GM12878 (cell line): ENCODE measurements around the gene RASSF6.

Experiments used
- BRCA1 ChIP-seq: IDR thresholded peaks from 2 replicates; pipeline ENCODE4 v1.6.1; 2011; ENCODE audit warnings: low read depth, low read length, improper control_type of control experiment
- SUZ12 ChIP-seq: fragments of 200-600 bp; sonication (generic); IDR thresholded peaks from one replicate; pipeline ENCODE4 v1.6.1; 2018; ENCODE audit warnings: antibody characterized with exemption, mild to moderate bottlenecking; ENCODE audit not compliant: unreplicated experiment

DNA sequence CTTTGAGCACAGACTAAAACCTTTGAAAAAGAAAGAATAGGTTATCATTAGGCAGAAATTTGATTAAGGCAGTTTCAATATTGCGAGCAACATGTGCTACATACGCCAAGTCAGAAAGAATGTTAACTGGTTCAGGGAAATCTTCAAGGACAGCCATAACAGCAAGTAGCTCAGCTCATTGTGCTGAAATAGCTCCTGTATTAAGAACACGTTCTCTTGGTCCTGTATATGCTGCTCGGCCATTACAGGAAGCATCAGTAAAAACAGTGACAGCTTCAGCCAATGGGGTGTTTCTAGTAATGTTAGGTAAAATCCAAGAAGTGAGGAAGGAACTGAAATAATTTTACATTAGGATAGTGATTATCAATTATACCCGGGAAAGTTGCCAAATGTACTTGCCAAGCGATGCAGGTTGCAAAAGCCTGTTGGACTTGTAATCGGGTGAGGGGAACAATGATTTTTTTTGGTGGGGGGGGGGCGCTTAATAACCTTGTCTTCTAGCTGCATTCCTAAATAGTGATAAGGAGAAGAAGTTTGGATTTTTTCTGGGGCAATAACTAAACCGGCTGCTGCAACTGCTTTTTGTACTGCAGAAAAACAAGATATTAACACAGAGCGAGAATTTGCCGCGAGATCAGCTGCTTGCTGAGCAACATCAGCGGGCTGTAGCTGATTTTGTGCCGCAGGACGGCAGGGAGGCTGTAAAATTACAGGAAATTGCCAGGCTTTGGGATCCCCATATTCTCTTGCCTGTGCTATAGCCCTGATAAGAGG lies 49.4 kb upstream of the RASSF6 start:
- TF ChIP-seq BRCA1 (no peak), SUZ12 (no peak)
